Trophoblast cell (in vitro differentiated cells and primary cell): Measurements from ENCODE around the gene TSFM.

ENCODE experiments used
- DNase-seq, 2 donors: peaks; one replicate each; pipeline ENCODE4 v3.0.0-alpha.2; 2016
- H2AFZ ChIP-seq: 2 replicates; pipeline ENCODE4 v1.6.1; 2013; ENCODE audit warnings: low read length, moderate library complexity, mild to moderate bottlenecking; ENCODE audit not compliant: insufficient read depth, poor library complexity
- H2AK5ac ChIP-seq: 2 replicates; pipeline ENCODE4 v1.6.1; 2013; ENCODE audit warnings: mild to moderate bottlenecking, low read length
- H2BK120ac ChIP-seq: 2 replicates; pipeline ENCODE4 v1.6.1; 2013; ENCODE audit warnings: low read length, mild to moderate bottlenecking, moderate library complexity; ENCODE audit not compliant: insufficient read depth, poor library complexity
- H2BK12ac ChIP-seq: 2 replicates; pipeline ENCODE4 v1.6.1; 2013; ENCODE audit warnings: mild to moderate bottlenecking, low read length, moderate library complexity
- H2BK5ac ChIP-seq: 2 replicates; pipeline ENCODE4 v1.6.1; 2013; ENCODE audit warnings: low read length, low read depth, moderate library complexity, mild to moderate bottlenecking; ENCODE audit not compliant: poor library complexity
- H3K14ac ChIP-seq: 2 replicates; pipeline ENCODE4 v1.6.1; 2013; ENCODE audit warnings: mild to moderate bottlenecking, low read length
- H3K18ac ChIP-seq: 2 replicates; pipeline ENCODE4 v1.6.1; 2013; ENCODE audit warnings: mild to moderate bottlenecking, low read length
- H3K23ac ChIP-seq: 2 replicates; pipeline ENCODE4 v1.6.1; 2013; ENCODE audit warnings: low read length
- H3K27ac ChIP-seq: 2 replicates; pipeline ENCODE4 v1.5.1; 2013; ENCODE audit warnings: low read depth, mild to moderate bottlenecking, inconsistent platforms, low read length, moderate library complexity
- H3K27me3 ChIP-seq: 2 replicates; pipeline ENCODE4 v1.6.1; 2013; ENCODE audit warnings: inconsistent platforms, mild to moderate bottlenecking, low read length, moderate library complexity; ENCODE audit not compliant: insufficient read depth
- H3K36me3 ChIP-seq, 2 experiments: 1 replicate in 1 of 2; 2 replicates in 1 of 2; pipeline ENCODE4 v1.6.1; 2013; ENCODE audit warnings: low read length in 2 of 2, mild to moderate bottlenecking in 2 of 2, moderate library complexity in 1 of 2; ENCODE audit not compliant: insufficient read depth in 2 of 2, control insufficient read depth in 1 of 2
- H3K4ac ChIP-seq: 2 replicates; pipeline ENCODE4 v1.6.1; 2013; ENCODE audit warnings: low read depth, mild to moderate bottlenecking, low read length, moderate library complexity
- H3K4me1 ChIP-seq, 2 experiments: 1 replicate in 1 of 2; 2 replicates in 1 of 2; pipeline ENCODE4 v1.6.1; 2013; ENCODE audit warnings: low read length in 2 of 2, mild to moderate bottlenecking in 2 of 2, moderate library complexity in 1 of 2; ENCODE audit not compliant: insufficient read depth in 2 of 2, control insufficient read depth in 1 of 2
- H3K4me2 ChIP-seq: 2 replicates; pipeline ENCODE4 v1.6.1; 2013; ENCODE audit warnings: inconsistent platforms, mild to moderate bottlenecking, low read length, moderate library complexity
- H3K4me3 ChIP-seq: 2 replicates; pipeline ENCODE4 v1.5.1; 2013; ENCODE audit warnings: mild to moderate bottlenecking, low read depth, low read length, inconsistent platforms
- H3K79me1 ChIP-seq: one replicate; pipeline ENCODE4 v1.6.1; 2013; ENCODE audit warnings: low read length
- H3K79me2 ChIP-seq: 2 replicates; pipeline ENCODE4 v1.6.1; 2013; ENCODE audit warnings: low read length, mild to moderate bottlenecking; ENCODE audit not compliant: control insufficient read depth, insufficient read depth, poor library complexity
- H3K9ac ChIP-seq: 2 replicates; pipeline ENCODE4 v1.6.1; 2013; ENCODE audit warnings: mild to moderate bottlenecking, low read length
- H3K9me3 ChIP-seq: 2 replicates; pipeline ENCODE4 v1.6.1; 2013; ENCODE audit warnings: low read depth, mild to moderate bottlenecking, control low read depth, inconsistent platforms, low read length; ENCODE audit not compliant: insufficient read depth
- H4K12ac ChIP-seq: 2 replicates; pipeline ENCODE4 v1.6.1; 2013; ENCODE audit warnings: low read depth, mild to moderate bottlenecking, low read length, moderate library complexity
- H4K8ac ChIP-seq: 2 replicates; pipeline ENCODE4 v1.6.1; 2013; ENCODE audit warnings: low read depth, mild to moderate bottlenecking, low read length, moderate library complexity
- H4K91ac ChIP-seq: one replicate; pipeline ENCODE4 v1.6.1; 2013; ENCODE audit warnings: low read depth, mild to moderate bottlenecking, low read length, moderate library complexity
- WGBS: extraction: QIAGEN DNeasy Blood & Tissue Kit; methylation state at CpG from one replicate; pipeline ENCODE4 v1.1.7; 2013; ENCODE audit warnings: missing lambda C conversion rate; ENCODE audit not compliant: insufficient read length, insufficient coverage; ENCODE audit errors: extremely low coverage; 5-methylcytosine and 5-hydroxymethylcytosine counted together

The TSFM gene

GRCh38 chr12:57751432-57751787, 31.2 kb upstream of the TSFM start:
- H3K14ac ChIP-seq: peak overlapping the region; percentile 71
- no peak for DNase-seq
- H4K8ac ChIP-seq: peak overlapping the region; percentile 80
- no peak overlapping the region for H2AFZ ChIP-seq
- 100% methylated on average over 1 of the region's 8 CpGs for WGBS
- H3K4me1 ChIP-seq: peaks cover 7 to 18% of the 10 kb centered on the region in 2 experiments
- peak overlapping the region; percentile 20 for H2BK120ac ChIP-seq
- H3K23ac ChIP-seq: no peak overlapping the region
- H2BK5ac ChIP-seq: no peak overlapping the region
- peak overlapping the region; percentile 78 for H3K4me3 ChIP-seq
- peak overlapping the region; percentile 72 for H4K12ac ChIP-seq
- H4K91ac ChIP-seq: peak overlapping the region; percentile 74
- peaks cover 3% of the 10 kb centered on the region for H3K79me1 ChIP-seq
- H3K27me3 ChIP-seq: peaks cover 17% of the 10 kb centered on the region
- peak overlapping the region; percentile 16 for H3K18ac ChIP-seq
- peak overlapping the region; percentile 54 for H3K9ac ChIP-seq
- H3K4me2 ChIP-seq: peak overlapping the region; percentile 85
- H2BK12ac ChIP-seq: no peak overlapping the region
- H3K27ac ChIP-seq: no peak overlapping the region
- H3K79me2 ChIP-seq: peaks cover 9% of the 10 kb centered on the region
- peak overlapping the region; percentile 73 for H2AK5ac ChIP-seq
- H3K36me3 ChIP-seq: peaks cover 18 to 31% of the 10 kb centered on the region in 2 experiments
- H3K9me3 ChIP-seq: peaks cover 5% of the 10 kb centered on the region
- H3K4ac ChIP-seq: peak overlapping the region; percentile 85

GRCh38 chr12:57751788-57752667, 30.6 kb upstream of the TSFM start, which contains the start of gene CDK4:
CDK4 (minus strand) TSS chr12:57752310; CDS start chr12:57751717, 593 bp downstream.
- peak within 1 kb of the TSS; percentile 54 for H3K9ac ChIP-seq
- H3K79me1 ChIP-seq: peaks cover 3% of the 10 kb centered on the region
- peak within 1 kb of the TSS; percentile 72 for H4K12ac ChIP-seq
- peak within 1 kb of the TSS; percentile 85 for H3K4ac ChIP-seq
- peaks cover 5% of the 10 kb centered on the region for H3K9me3 ChIP-seq
- WGBS: no CpG with 5 or more reads among the region's 58 CpGs
- peaks cover 9% of the 10 kb centered on the region for H3K79me2 ChIP-seq
- no peak within 1 kb of the TSS for H3K23ac ChIP-seq
- DNase-seq: peak; percentile 98 to 99
- peak within 1 kb of the TSS; percentile 78 for H3K4me3 ChIP-seq
- H2BK5ac ChIP-seq: peak within 1 kb of the TSS; percentile 19
- peak within 1 kb of the TSS; percentile 57 for H2AFZ ChIP-seq
- H3K14ac ChIP-seq: peak within 1 kb of the TSS; percentile 71
- H4K91ac ChIP-seq: peak within 1 kb of the TSS; percentile 75
- H3K18ac ChIP-seq: peak within 1 kb of the TSS; percentile 58
- H4K8ac ChIP-seq: peak within 1 kb of the TSS; percentile 80
- H3K27me3 ChIP-seq: peaks cover 22% of the 10 kb centered on the region
- H2BK120ac ChIP-seq: peak within 1 kb of the TSS; percentile 23
- no peak within 1 kb of the TSS for H2BK12ac ChIP-seq
- peaks cover 16 to 26% of the 10 kb centered on the region in 2 experiments for H3K36me3 ChIP-seq
- H3K4me1 ChIP-seq: peaks cover 7 to 18% of the 10 kb centered on the region in 2 experiments
- H3K4me2 ChIP-seq: peak within 1 kb of the TSS; percentile 85
- peak within 1 kb of the TSS; percentile 2 for H3K27ac ChIP-seq
- peak within 1 kb of the TSS; percentile 73 for H2AK5ac ChIP-seq

- H3K23ac ChIP-seq: no peak overlapping the region
- H3K18ac ChIP-seq: no peak overlapping the region
- H3K27me3 ChIP-seq: peaks cover 22% of the 10 kb centered on the region
- H3K79me2 ChIP-seq: peaks cover 9% of the 10 kb centered on the region
- H3K9ac ChIP-seq: no peak overlapping the region
- no peak overlapping the region for H4K12ac ChIP-seq
- no peak overlapping the region for H3K14ac ChIP-seq
- no peak overlapping the region for H4K91ac ChIP-seq
- no peak overlapping the region for H2AFZ ChIP-seq
- no peak overlapping the region for H2BK5ac ChIP-seq
- no peak for DNase-seq
- H3K4ac ChIP-seq: no peak overlapping the region
- peaks cover 16 to 25% of the 10 kb centered on the region in 2 experiments for H3K36me3 ChIP-seq
- peak overlapping the region; percentile 15 for H4K8ac ChIP-seq
- peaks cover 7 to 18% of the 10 kb centered on the region in 2 experiments for H3K4me1 ChIP-seq
- H3K4me2 ChIP-seq: peak overlapping the region; percentile 46
- no peak overlapping the region for H3K27ac ChIP-seq
- H2BK120ac ChIP-seq: no peak overlapping the region
- no peak overlapping the region for H3K4me3 ChIP-seq
- WGBS: no CpG with 5 or more reads among the region's 5 CpGs
- no peak overlapping the region for H2AK5ac ChIP-seq
- no peak overlapping the region for H2BK12ac ChIP-seq
- peaks cover 5% of the 10 kb centered on the region for H3K9me3 ChIP-seq
- peaks cover 3% of the 10 kb centered on the region for H3K79me1 ChIP-seq
Observed at GRCh38 chr12:57752668-57753000, 30.0 kb upstream of the TSFM start.

GRCh38 chr12:57753756-57754337, 28.7 kb upstream of the TSFM start:
- no peak overlapping the region for H3K4me3 ChIP-seq
- H3K36me3 ChIP-seq: peaks cover 10 to 16% of the 10 kb centered on the region in 2 experiments
- H3K4ac ChIP-seq: no peak overlapping the region
- H3K4me1 ChIP-seq: peaks cover 7 to 18% of the 10 kb centered on the region in 2 experiments
- H2AFZ ChIP-seq: no peak overlapping the region
- no peak overlapping the region for H3K4me2 ChIP-seq
- H3K18ac ChIP-seq: no peak overlapping the region
- no peak overlapping the region for H3K14ac ChIP-seq
- no peak overlapping the region for H4K12ac ChIP-seq
- no peak for DNase-seq
- H3K79me1 ChIP-seq: peaks cover 3% of the 10 kb centered on the region
- peaks cover 5% of the 10 kb centered on the region for H3K9me3 ChIP-seq
- peaks cover 9% of the 10 kb centered on the region for H3K79me2 ChIP-seq
- no peak overlapping the region for H4K91ac ChIP-seq
- H3K23ac ChIP-seq: no peak overlapping the region
- H4K8ac ChIP-seq: no peak overlapping the region
- H2BK5ac ChIP-seq: no peak overlapping the region
- H2AK5ac ChIP-seq: no peak overlapping the region
- H3K9ac ChIP-seq: no peak overlapping the region
- peaks cover 22% of the 10 kb centered on the region for H3K27me3 ChIP-seq
- no CpG with 5 or more reads among the region's 1 CpG for WGBS
- no peak overlapping the region for H2BK12ac ChIP-seq
- no peak overlapping the region for H2BK120ac ChIP-seq
- no peak overlapping the region for H3K27ac ChIP-seq
